NK-92 treated with Interleukin-12 subunit alpha and Interleukin-12 subunit beta, amount 100 ng/mL, for 24 hours (cell line): Measurements from ENCODE around the gene E4F1.

ENCODE experiments used
- DNase-seq: peaks from one replicate; lab custom pipeline; 2025; lab: John Stamatoyannopoulos, UW

E4F1 gene

DNA sequence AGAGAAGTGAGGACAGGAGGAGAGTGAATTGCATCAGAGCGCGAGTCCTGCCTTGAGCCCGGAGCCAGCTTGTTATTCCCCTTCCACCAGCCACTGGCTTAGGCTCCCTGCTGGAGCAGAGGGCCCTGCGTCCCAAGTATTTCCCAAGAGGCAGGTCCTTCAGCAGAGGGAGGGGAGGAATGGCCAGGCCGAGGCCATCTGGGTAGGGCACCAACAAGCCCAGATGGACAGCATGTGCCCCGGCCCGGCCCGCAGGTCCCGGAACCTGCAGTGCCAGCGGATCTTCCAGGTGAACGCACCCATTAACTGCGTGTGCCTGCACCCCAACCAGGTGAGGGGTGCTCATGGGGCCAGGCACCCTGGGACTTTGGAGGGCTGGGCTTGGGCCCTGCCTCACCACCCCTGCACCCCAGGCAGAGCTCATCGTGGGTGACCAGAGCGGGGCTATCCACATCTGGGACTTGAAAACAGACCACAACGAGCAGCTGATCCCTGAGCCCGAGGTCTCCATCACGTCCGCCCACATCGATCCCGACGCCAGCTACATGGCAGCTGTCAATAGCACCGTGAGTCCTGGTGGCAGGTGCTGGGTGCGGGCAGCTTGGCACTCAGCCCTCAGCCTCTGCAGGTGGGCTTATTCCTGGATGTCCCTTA is 16.5 kb upstream of the E4F1 start:
- no peak for DNase-seq

GRCh38 chr16:2207872-2208271 is 15.5 kb upstream of the E4F1 start:
- DNase-seq: no peak

DNA sequence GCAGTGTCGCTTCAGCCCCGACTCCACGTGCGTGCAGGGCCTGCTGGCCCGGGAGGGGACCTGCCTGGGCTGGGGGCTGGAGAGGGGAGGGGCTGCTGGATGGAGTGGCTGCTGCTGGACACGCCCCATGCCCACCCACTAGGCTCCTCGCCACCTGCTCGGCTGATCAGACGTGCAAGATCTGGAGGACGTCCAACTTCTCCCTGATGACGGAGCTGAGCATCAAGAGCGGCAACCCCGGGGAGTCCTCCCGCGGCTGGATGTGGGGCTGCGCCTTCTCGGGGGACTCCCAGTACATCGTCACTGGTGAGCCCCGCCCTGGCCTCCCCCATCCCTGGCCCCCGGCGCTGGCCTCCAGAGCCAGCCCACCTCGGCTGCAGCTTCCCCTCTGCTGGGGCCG is 15.1 kb upstream of the E4F1 start:
- no peak for DNase-seq

GRCh38 chr16:2208772-2209171 is 14.6 kb upstream of the E4F1 start:
- DNase-seq: no peak

GRCh38 chr16:2209258-2210008 is 14.0 kb upstream of the E4F1 start:
- no peak for DNase-seq

GRCh38 chr16:2210009-2210332 is 13.4 kb upstream of the E4F1 start:
- no peak for DNase-seq

- DNase-seq: no peak
Measured at GRCh38 chr16:2210386-2211365, 12.7 kb upstream of the E4F1 start, which contains the start of gene BRICD5. BRICD5 (minus strand) TSS chr16:2210863; CDS start chr16:2210833, 30 bp downstream.

GRCh38 chr16:2211923-2212347 is 11.5 kb upstream of the E4F1 start:
- no peak for DNase-seq

DNA sequence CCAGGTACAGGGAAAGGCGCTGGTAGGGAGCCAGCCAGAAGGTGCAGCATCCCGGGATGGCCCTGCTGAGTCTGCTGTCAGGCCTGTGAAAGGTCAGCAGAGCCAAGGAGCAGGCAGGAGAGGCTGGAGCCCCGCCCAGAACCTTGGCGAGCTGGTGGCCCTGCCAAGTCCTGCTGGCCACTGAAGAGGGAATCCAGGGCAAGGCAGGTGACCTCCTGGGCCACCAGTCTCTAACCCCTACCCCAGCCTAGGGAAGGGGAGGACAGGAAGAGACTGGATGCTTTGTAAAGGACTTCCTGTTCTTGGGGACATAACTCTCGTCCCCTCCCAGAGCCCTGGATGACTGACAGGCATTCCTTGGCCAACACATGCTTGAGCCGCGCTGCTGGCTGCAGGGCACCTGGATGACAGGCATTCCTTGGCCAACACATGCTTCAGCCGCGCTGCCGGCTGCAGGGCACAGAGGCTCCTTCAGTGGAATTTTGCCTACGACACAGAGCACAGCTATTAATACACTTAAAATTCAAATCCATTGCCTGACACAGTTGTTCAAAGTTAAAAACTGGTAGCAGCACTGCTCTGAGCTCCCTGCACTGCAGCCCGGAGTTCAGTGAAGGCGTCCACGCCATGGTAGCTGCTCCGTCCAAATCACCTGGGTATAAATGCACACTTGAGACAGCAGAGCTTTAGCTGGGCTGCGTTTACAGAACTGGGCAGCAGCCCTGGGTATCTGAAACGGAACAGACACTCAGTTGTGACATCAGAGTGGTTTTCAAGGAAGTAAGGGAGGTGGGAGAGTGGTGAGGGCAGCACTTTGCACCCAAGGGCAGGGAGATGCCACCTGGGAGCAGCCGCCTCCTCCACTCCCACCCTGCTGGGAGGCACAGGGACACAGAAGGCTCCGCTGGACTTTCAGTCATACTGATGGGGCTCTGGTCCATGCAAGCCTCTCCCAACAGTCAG is 10.7 kb upstream of the E4F1 start:
- no peak for DNase-seq

DNA sequence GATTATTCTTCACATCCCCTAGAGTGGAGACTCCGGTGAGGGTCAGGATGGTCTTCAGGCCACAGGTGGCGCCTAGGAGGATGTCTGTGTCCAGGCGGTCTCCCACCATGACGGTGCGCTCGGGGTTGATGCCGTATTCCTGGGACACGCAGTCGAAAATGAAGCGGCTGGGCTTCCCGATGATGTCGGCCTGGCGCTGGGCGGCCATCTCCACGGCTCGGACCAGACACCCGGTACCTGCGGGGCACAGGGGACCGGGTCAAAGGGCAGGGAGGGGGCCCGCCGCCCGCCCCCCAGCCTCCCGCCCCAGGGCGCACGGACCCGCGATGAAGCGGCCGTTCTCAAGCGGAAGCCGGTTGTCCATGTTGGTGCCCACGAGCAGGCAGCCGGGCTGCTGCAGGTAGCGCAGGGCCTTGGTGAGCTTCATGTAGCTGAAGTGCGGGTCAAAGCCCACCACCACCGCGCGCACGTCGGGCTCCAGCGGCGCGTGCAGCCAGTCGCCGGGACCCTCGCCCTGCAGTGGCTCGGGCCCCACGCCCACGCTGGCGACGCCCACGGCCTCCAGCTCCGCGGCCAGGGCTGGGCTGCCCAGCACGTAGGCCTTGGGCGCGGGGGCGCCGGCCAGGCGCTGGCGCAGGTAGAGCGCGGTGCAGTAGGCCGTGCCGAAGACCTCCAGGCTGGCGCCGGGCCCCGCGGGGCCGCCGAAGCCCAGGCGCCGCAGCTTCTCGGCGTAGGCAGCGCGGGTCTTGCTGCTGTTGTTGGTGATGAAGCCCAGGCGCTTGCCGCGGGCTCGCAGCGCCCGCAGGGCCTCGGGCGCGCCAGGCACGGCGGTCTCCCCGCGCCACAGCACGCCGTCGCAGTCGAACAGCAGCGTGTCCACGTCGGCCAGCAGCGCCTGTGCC is 9.3 kb upstream of the E4F1 start:
- DNase-seq: no peak

DNA sequence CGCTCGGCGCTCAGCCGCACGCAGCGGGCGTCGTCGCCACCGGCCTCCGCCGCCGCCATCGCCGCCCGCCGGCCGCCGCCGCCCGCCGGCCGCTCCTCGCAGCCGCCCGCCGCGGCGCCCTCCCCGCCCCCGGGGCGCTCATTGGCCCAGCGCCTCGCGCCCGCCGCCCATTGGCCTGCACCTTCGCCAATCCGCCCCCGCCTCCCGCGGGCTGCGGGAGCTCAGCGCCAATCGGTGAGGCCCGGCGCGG is 8.7 kb upstream of the E4F1 start, which contains the start of gene PGP:
Gene PGP (minus strand): TSS at position 122 of the 250 bp plus-strand sequence. CDS start 63 bp downstream, at position 59.
- no peak for DNase-seq

GRCh38 chr16:2216330-2216729 is 7.1 kb upstream of the E4F1 start:
- DNase-seq: no peak

GRCh38 chr16:2223942-2224486 is 623 bp downstream of the E4F1 start:
- DNase-seq: no peak

DNA sequence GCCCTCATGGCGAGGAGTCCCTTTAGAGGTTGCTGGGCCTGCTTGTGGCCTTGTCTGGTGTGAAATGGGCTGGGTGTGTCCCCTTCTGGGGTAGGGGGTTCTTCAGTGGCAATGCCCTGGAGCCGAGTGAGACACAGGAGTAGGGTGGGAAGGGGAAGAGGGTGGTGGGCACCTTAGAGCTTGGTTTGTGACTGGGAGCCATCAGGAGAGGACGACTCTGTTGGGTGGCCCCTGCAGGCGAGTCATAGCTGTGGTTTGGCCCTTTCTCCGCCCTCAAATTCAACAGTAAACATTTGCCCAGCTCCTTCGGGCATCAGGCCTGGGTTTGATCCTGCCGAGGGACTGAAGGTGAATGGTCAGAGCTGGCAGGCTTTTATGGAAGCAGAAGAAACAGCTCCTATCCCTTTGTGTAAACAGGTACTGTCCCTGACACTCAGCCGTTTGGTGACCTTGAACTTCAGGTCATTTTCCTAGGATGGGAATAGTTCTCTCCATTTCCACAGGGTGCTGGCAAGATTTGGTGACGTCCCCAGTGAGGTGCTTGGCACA is 2.9 kb downstream of the E4F1 start:
- no peak for DNase-seq

GRCh38 chr16:2226918-2227317 is 3.5 kb downstream of the E4F1 start:
- DNase-seq: no peak

DNA sequence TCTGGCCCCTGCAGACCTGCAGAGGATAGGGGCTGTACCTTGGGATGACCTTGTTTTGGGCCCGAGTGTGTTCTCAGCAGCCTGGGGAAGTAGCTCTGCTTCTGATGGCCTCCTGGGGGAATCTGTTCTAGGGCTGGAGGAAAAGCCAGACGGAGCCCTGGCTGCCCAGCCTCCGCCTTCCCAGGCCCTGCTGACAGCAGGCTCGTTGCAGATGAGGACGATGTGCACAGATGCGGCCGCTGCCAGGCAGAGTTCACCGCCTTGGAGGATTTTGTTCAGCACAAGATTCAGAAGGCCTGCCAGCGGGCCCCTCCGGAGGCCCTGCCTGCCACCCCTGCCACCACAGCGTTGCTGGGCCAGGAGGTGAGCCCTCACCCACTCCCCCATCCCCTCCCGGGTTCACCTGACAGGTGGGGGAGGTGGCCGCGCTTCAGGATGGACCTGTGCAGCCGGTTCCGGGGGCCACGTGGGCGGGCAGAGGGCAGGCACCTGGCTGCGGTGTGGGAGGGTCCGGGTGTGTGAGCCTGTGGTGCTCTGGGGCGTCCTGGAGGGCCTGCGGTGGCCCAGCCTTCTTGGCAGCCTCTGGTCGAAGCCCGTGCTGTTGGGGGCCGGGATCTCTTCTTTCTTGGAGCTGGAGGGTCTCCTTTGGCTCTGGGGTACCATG is 4.9 kb downstream of the E4F1 start:
- DNase-seq: no peak

DNA sequence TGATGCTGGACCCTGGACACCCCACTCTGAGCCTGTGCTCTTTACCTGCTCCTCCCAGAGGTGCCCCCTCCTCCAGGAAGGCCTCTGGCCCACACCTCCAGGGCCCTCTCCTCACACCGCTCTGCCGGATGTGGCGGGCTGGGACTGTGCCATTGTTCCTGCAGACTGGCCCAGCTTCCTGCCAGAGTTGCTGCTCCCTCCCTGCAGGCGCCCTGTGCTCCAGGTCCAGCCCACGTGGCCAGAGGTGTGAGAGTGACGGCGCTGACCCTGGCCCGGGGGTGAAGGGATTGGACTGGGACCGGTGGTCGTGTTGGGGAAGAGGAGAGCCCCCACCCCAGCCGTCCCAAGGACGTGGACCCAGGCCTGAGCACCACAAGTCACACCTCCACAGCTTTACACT is 5.7 kb downstream of the E4F1 start:
- DNase-seq: no peak

- no peak for DNase-seq
Measured at GRCh38 chr16:2229632-2230250, 6.3 kb downstream of the E4F1 start.

- no peak for DNase-seq
Measured at GRCh38 chr16:2230376-2230775, 7.0 kb downstream of the E4F1 start.
